BJ (cell line): Measurements from ENCODE around the gene TMC6. TPM values are rescaled to one million over a fixed set of nuclear protein-coding genes. Genes with fewer than 3 reads are reported as not detected.

Experiments used
- CTCF ChIA-PET: fragments of 350-600 bp; formaldehyde crosslinking; extraction: SDS; loops from one replicate; lab custom pipeline; 2021; ENCODE audit warnings: antibody characterized with exemption, inconsistent platforms; lab: Yijun Ruan, JAX
- POLR2A ChIA-PET: fragments of 300-600 bp; sonication (Branson Sonifier 250); formaldehyde crosslinking; extraction: SDS; loops from one replicate; lab custom pipeline; 2021; ENCODE audit warnings: antibody characterized with exemption; lab: Charles Lee
- DNase-seq: peaks from one replicate; pipeline ENCODE4 v3.0.0-alpha.2; 2011; ENCODE audit warnings: low read depth
- H3K27me3 ChIP-seq: 2 replicates; pipeline ENCODE4 v1.6.0; 2011; ENCODE audit warnings: low read length; ENCODE audit not compliant: control insufficient read depth, insufficient read depth
- H3K36me3 ChIP-seq: 2 replicates; pipeline ENCODE4 v1.5.1; 2011; ENCODE audit warnings: low read length; ENCODE audit not compliant: control insufficient read depth, insufficient read depth
- H3K4me3 ChIP-seq: 2 replicates; pipeline ENCODE4 v1.5.1; 2011; ENCODE audit warnings: low read depth, mild to moderate bottlenecking, control low read depth, low read length
- polyA plus RNA-seq: library from polyadenylated mRNA; depleted of rRNA; stranded (reverse); fragments of >200 nt; gene quantifications from 2 replicates; pipeline ENCODE4 v1.2.3, GENCODE V29; 2011
- TF ChIP-seq, protein P1 (sequence below): IDR thresholded peaks from 2 replicates; pipeline ENCODE4 v1.5.1; 2011; ENCODE audit warnings: low read depth, mild to moderate bottlenecking, control low read depth, inconsistent platforms, low read length, moderate library complexity; ENCODE audit not compliant: insufficient read depth

The TMC6 gene
- polyA plus RNA-seq, 1 experiment: 0.26 TPM

DNA sequence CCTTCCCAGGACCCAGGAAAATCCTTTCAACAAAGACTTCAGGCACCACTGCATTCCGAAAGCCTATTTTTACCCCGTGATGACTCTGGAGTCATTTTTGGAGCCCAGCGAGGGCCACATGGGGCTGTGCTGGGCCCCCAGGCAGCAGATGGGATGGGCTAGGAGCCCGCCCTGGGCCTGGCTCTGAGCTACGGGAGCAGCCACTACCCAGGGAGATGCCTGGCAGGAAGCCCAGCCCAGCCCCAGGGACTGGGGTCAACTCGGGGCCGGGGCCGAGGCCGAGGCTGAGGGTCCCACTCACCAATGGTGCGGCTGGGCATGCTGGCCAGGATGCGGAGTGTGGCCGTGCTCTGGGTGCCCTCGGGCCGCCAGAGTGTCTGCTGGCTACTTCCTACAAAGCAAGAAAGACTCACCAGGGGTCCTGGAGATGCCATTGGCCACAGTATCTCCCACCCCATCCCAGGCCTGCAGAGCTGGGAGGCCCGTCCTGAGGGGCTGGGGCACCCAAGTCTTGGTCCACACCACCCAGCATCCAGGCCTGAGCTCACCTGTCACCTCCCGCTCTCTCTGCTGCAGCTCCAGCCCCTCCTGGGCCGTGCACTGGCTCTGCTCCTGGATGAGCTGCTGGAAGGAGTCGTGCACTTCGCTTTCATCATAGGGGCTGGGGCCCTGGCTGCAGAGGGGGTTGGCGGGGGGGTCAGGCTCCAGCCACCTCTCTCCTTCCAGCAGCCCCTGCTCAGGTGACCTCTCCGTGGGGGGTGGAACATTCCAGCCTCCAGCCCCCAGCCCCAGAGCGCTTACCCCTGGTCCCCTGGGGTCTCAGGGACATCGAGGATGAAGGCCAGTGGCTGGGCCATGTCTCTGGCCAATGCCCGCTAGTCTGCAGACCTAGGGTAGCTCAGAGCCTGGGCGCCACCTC lies 2.3 kb downstream of the TMC6 start:
- peaks cover 10% of the 10 kb centered on the region for H3K27me3 ChIP-seq
- POLR2A ChIA-PET: no interaction called here
- no peaks in the 10 kb centered on the region for H3K36me3 ChIP-seq
- no peak for DNase-seq
- CTCF ChIA-PET: interaction anchor here (1.4 to 1.8 kb wide), 2 partner anchors 12 to 14 kb away, joined by 3 to 4 read pairs; no protein-coding TSS in a partner anchor
- TF ChIP-seq, protein P1, sequence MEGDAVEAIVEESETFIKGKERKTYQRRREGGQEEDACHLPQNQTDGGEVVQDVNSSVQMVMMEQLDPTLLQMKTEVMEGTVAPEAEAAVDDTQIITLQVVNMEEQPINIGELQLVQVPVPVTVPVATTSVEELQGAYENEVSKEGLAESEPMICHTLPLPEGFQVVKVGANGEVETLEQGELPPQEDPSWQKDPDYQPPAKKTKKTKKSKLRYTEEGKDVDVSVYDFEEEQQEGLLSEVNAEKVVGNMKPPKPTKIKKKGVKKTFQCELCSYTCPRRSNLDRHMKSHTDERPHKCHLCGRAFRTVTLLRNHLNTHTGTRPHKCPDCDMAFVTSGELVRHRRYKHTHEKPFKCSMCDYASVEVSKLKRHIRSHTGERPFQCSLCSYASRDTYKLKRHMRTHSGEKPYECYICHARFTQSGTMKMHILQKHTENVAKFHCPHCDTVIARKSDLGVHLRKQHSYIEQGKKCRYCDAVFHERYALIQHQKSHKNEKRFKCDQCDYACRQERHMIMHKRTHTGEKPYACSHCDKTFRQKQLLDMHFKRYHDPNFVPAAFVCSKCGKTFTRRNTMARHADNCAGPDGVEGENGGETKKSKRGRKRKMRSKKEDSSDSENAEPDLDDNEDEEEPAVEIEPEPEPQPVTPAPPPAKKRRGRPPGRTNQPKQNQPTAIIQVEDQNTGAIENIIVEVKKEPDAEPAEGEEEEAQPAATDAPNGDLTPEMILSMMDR: no peak
- H3K4me3 ChIP-seq: no peak overlapping the region

DNA sequence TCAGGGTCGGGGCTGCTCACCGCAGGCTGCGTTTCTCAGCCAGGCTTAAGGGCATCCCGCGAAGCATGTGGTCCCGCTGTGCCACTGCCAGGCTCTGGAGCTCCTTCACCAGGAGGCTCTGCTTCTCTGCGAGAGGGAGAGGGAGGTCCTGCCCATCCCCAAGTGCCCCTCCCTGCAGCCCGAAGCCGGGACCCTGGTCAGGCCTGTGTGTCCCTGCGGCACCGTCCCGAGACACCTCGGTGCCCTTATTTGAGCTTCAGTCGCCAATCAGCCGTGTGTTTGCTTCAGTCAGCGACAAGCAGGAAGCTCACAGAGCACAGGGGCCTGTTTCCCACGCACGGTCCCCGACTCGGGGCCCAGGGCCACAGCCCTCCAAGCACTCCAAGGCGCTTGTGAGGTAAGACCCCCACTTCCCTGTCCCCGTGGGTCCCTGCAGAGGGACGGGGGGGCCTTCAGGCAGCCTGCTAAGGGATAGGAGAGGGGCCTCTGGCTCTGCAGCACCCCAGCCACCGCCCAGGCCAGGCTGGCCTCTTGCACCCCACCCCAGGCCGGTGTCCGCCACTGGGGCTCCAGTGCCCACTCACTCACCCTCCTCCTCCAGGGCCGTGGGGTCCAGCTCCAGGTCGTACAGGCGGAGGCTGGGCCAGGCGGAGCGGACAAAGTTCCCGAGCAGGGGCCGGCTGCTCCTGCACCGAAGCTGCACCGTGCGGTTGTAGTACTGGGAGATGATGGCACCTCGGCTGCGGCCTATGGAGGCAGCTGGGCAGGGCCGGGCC lies 3.2 kb downstream of the TMC6 start:
- ChIA-PET POLR2A (no interaction called here), CTCF (interaction anchor here (1.3 kb wide), 1 partner anchor 13 kb away, joined by 5 read pairs; no protein-coding TSS in a partner anchor)
- TF ChIP-seq, protein P1: no peak
- peaks cover 4% of the 10 kb centered on the region; the same call in 1 of the 2 replicates for H3K27me3 ChIP-seq
- H3K4me3 ChIP-seq: no peak overlapping the region
- DNase-seq: no peak
- H3K36me3 ChIP-seq: no peaks in the 10 kb centered on the region

DNA sequence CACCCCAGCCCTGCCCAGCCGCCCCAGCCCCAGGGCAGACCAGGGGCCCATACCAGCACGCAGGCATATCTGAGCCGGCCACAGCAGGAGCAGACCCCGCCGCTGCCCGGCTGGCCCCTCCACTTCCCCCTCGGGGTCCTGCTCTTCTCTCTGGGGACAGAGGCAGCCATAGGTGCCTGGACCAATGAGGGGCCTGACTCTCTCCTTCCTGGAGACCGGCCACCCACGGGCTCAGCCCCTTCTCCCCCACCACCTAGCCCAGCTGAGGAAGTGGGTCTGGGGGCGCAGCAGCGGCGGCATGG lies 3.8 kb downstream of the TMC6 start:
- TF ChIP-seq, protein P1: no peak
- CTCF ChIA-PET: interaction anchor here (1.3 kb wide), 1 partner anchor 12 kb away, joined by 5 read pairs; no protein-coding TSS in a partner anchor
- no peak for DNase-seq
- Histone ChIP-seq H3K27me3 (peaks cover 4% of the 10 kb centered on the region; the same call in 1 of the 2 replicates), H3K36me3 (no peaks in the 10 kb centered on the region), H3K4me3 (no peak overlapping the region)
- POLR2A ChIA-PET: no interaction called here

DNA sequence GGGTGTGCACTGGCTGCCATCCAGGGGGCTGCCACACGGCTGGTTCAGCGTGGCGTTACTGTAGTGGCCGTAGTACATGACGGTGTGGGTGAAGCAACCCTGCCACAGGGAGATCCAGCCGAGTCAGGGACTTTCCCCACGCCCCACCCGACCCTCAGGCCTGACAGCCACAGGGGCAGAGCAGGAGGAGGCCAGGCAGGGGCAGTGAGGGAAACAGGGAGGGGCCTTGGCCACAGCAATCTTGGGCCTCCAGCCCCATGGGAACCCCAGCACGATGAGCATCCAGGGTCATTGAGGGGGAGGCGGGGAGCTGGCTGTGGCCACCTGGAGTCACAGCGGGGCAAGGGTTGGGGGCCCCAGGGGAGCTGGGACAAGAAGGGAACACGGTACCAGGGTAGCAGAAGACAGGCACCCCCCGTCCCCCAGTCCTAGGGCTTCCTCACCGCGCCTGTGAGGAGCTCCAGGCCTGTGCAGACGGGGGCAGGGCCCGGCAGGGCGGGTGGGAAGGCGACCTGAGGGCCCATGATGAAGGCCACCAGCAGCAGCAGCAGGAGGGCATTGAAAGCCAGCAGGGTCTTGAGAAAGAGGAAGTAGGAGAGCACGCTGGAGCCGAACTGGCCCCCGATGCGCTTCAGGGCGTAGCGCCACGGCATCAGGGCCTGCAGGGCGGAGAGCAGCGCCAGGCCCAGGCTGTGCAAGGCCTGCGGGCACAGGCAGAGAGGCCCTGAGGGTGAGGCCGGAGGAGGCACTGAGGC lies 4.3 kb downstream of the TMC6 start:
- peaks cover 2% of the 10 kb centered on the region; the same call in 1 of the 2 replicates for H3K27me3 ChIP-seq
- POLR2A ChIA-PET: no interaction called here
- H3K36me3 ChIP-seq: no peaks in the 10 kb centered on the region
- TF ChIP-seq, protein P1: no peak
- no peak overlapping the region for H3K4me3 ChIP-seq
- CTCF ChIA-PET: interaction anchor here (1.3 kb wide), 1 partner anchor 12 kb away, joined by 5 read pairs; no protein-coding TSS in a partner anchor
- no peak for DNase-seq
